H9 (cell line): ENCODE data around the gene ZNF217. TPM values are rescaled to one million over a fixed set of nuclear protein-coding genes. Genes with fewer than 3 reads are reported as not detected.
"Not testable (repeated sequence)": the region's sequence is repeated elsewhere in the genome, so short reads cannot be mapped to it uniquely, and the experiment has no call there.

Experiments used
- DNase-seq: peaks from one replicate; pipeline ENCODE4 v3.0.0-alpha.2; 2017
- H2AFZ ChIP-seq: one replicate; pipeline ENCODE4 v1.6.1; 2013; ENCODE audit warnings: mild to moderate bottlenecking, low read length, control low read depth, moderate library complexity
- H2AK5ac ChIP-seq: 2 replicates; pipeline ENCODE4 v1.6.1; 2013; ENCODE audit warnings: low read length, control low read depth, mixed read lengths; ENCODE audit not compliant: insufficient read length
- H2BK120ac ChIP-seq: one replicate; pipeline ENCODE4 v1.6.1; 2013; ENCODE audit warnings: low read depth, mild to moderate bottlenecking, low read length, control low read depth, inconsistent platforms; ENCODE audit not compliant: poor library complexity, severe bottlenecking
- H2BK12ac ChIP-seq: 2 replicates; pipeline ENCODE4 v1.6.1; 2013; ENCODE audit warnings: low read length, control low read depth, mixed read lengths, low read depth; ENCODE audit not compliant: insufficient read length
- H2BK15ac ChIP-seq: 2 replicates; pipeline ENCODE4 v1.6.1; 2013; ENCODE audit warnings: low read depth, low read length, control low read depth
- H2BK20ac ChIP-seq: one replicate; pipeline ENCODE4 v1.6.1; 2013; ENCODE audit warnings: low read depth, mild to moderate bottlenecking, low read length, control low read depth, inconsistent platforms; ENCODE audit not compliant: poor library complexity, severe bottlenecking
- H2BK5ac ChIP-seq: 2 replicates; pipeline ENCODE4 v1.6.1; 2013; ENCODE audit warnings: low read length, control low read depth, mixed read lengths; ENCODE audit not compliant: insufficient read length
- H3K14ac ChIP-seq: 2 replicates; pipeline ENCODE4 v1.6.1; 2013; ENCODE audit warnings: low read length, control low read depth; ENCODE audit not compliant: insufficient read depth
- H3K18ac ChIP-seq: 2 replicates; pipeline ENCODE4 v1.6.1; 2013; ENCODE audit warnings: low read depth, mild to moderate bottlenecking, mixed read lengths, low read length, control low read depth; ENCODE audit not compliant: insufficient read length
- H3K23ac ChIP-seq: 2 replicates; pipeline ENCODE4 v1.6.1; 2013; ENCODE audit warnings: low read length, control low read depth, mixed read lengths, low read depth; ENCODE audit not compliant: insufficient read length
- H3K23me2 ChIP-seq: 2 replicates; pipeline ENCODE4 v1.6.1; 2013; ENCODE audit warnings: low read depth, mild to moderate bottlenecking, mixed read lengths, low read length, control low read depth; ENCODE audit not compliant: insufficient read length, poor library complexity, severe bottlenecking
- H3K27ac ChIP-seq: 2 replicates; pipeline ENCODE4 v1.5.1; 2013; ENCODE audit warnings: low read length, control low read depth, mixed read lengths, low read depth; ENCODE audit not compliant: insufficient read length
- H3K27me3 ChIP-seq: 2 replicates; pipeline ENCODE4 v1.6.1; 2013; ENCODE audit warnings: low read length, control low read depth, inconsistent platforms; ENCODE audit not compliant: insufficient read depth
- H3K4ac ChIP-seq: 2 replicates; pipeline ENCODE4 v1.6.1; 2013; ENCODE audit warnings: low read depth, mild to moderate bottlenecking, control low read depth, inconsistent platforms, low read length, moderate library complexity
- H3K4me1 ChIP-seq: 2 replicates; pipeline ENCODE4 v1.6.1; 2013; ENCODE audit warnings: low read length, control low read depth, inconsistent platforms; ENCODE audit not compliant: insufficient read depth
- H3K4me2 ChIP-seq: 2 replicates; pipeline ENCODE4 v1.6.1; 2013; ENCODE audit warnings: low read length, control low read depth, mixed read lengths; ENCODE audit not compliant: insufficient read length, insufficient read depth
- H3K56ac ChIP-seq: 2 replicates; pipeline ENCODE4 v1.6.1; 2013; ENCODE audit warnings: low read depth, mild to moderate bottlenecking, mixed read lengths, low read length, control low read depth; ENCODE audit not compliant: insufficient read length
- H3K79me1 ChIP-seq: 2 replicates; pipeline ENCODE4 v1.6.1; 2013; ENCODE audit warnings: low read depth, mild to moderate bottlenecking, moderate library complexity, low read length, control low read depth, inconsistent platforms; ENCODE audit not compliant: insufficient read depth, poor library complexity, severe bottlenecking
- H3K79me2 ChIP-seq: 2 replicates; pipeline ENCODE4 v1.6.1; 2013; ENCODE audit warnings: low read length, control low read depth, inconsistent platforms; ENCODE audit not compliant: insufficient read depth
- H3K9ac ChIP-seq: 2 replicates; pipeline ENCODE4 v1.6.1; 2013; ENCODE audit warnings: low read length, control low read depth, mixed read lengths; ENCODE audit not compliant: insufficient read length; ENCODE audit errors: extremely low read depth
- H3K9me3 ChIP-seq: one replicate; pipeline ENCODE4 v1.6.1; 2013; ENCODE audit warnings: low read depth, low read length, inconsistent platforms; ENCODE audit not compliant: control insufficient read depth
- H3T11ph ChIP-seq: one replicate; pipeline ENCODE4 v1.6.1; 2013; ENCODE audit warnings: mild to moderate bottlenecking, low read length, control low read depth, inconsistent platforms
- H4K20me1 ChIP-seq: one replicate; pipeline ENCODE4 v1.6.1; 2013; ENCODE audit not compliant: control insufficient read depth, insufficient read length, insufficient read depth
- H4K5ac ChIP-seq: 2 replicates; pipeline ENCODE4 v1.6.1; 2013; ENCODE audit warnings: low read depth, mild to moderate bottlenecking, mixed read lengths, low read length, control low read depth; ENCODE audit not compliant: insufficient read length
- H4K8ac ChIP-seq: replicated peaks from 2 replicates; pipeline ENCODE4 v1.6.1; 2013; ENCODE audit warnings: low read length, control low read depth, mixed read lengths, low read depth; ENCODE audit not compliant: insufficient read length
- H4K91ac ChIP-seq: 2 replicates; pipeline ENCODE4 v1.6.1; 2013; ENCODE audit warnings: low read depth, mild to moderate bottlenecking, moderate library complexity, mixed read lengths, low read length, control low read depth; ENCODE audit not compliant: insufficient read length
- H3K27ac Mint-ChIP-seq, 3 experiments: 2 replicates in 2 of 3; 3 replicates in 1 of 3; pipeline ENCODE4 v1.8.0; 2020 to 2021; ENCODE audit warnings: mixed read lengths in 3 of 3, mild to moderate bottlenecking in 1 of 3, moderate library complexity in 1 of 3
- H3K27me3 Mint-ChIP-seq: 2 replicates; pipeline ENCODE4 v1.8.0; 2021; ENCODE audit warnings: low read depth, mild to moderate bottlenecking, moderate library complexity, mixed read lengths
- H3K36me3 Mint-ChIP-seq, 3 experiments: 2 replicates in 2 of 3; 3 replicates in 1 of 3; pipeline ENCODE4 v1.8.0; 2020 to 2021; ENCODE audit warnings: low read depth in 3 of 3, mixed read lengths in 3 of 3; ENCODE audit not compliant: insufficient read depth in 1 of 3
- H3K4me1 Mint-ChIP-seq, 2 experiments: 2 replicates each; pipeline ENCODE4 v1.8.0; 2020; ENCODE audit warnings: mixed read lengths in 2 of 2
- H3K4me3 Mint-ChIP-seq, 2 experiments: 2 replicates in 1 of 2; 3 replicates in 1 of 2; pipeline ENCODE4 v1.8.0; 2020 to 2021; ENCODE audit warnings: mild to moderate bottlenecking in 2 of 2, mixed read lengths in 2 of 2, moderate library complexity in 1 of 2
- H3K9me3 Mint-ChIP-seq, 2 experiments: 2 replicates in 1 of 2; 3 replicates in 1 of 2; pipeline ENCODE4 v1.8.0; 2020; ENCODE audit warnings: mild to moderate bottlenecking in 2 of 2, mixed read lengths in 2 of 2, moderate library complexity in 1 of 2
- WGBS: extraction: QIAGEN DNeasy Blood & Tissue Kit; methylation state at CpG from one replicate; pipeline ENCODE4 v1.1.7; 2013; ENCODE audit warnings: missing lambda C conversion rate, low lambda C conversion rate, mixed read lengths; ENCODE audit not compliant: insufficient read length; ENCODE audit errors: extremely low coverage; 5-methylcytosine and 5-hydroxymethylcytosine counted together
- total RNA-seq: library from RNA; stranded (reverse); gene quantifications from 2 replicates; pipeline ENCODE4 v1.2.1, GENCODE V29; 2021
- TF ChIP-seq, protein P1 (sequence below): fragments of 200-600 bp; sonication (generic); conservative IDR thresholded peaks from 3 replicates; pipeline ENCODE4 v1.8.0; 2021; ENCODE audit warnings: antibody characterized with exemption, mild to moderate bottlenecking

The ZNF217 gene
- total RNA-seq, 1 experiment from 2014 or later: 82.8 TPM

DNA sequence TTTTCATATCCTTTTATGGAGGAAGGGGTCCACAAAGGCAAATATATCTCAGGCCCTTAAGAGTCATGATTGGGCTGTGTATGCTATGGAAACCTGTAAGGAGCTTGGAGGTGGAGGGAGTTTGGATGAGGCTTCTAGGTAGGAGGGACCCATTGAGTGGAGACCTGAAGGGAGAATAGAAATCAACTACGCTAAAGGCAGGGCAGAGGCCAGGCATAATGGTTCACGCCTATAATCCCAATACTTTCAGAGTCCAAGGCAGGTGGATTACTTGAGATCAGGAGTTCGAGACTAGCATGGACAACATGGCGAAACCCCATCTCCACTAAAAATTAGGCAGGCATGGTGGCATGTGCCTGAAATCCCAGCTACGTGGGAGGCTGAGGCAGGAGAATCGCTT lies 34.4 kb upstream of the ZNF217 start:
- Histone ChIP-seq H3K79me2 (no peaks in the 10 kb centered on the region), H4K5ac (no peak overlapping the region), H3K23ac (no peak overlapping the region), H2BK12ac (no peak overlapping the region), H4K91ac (no peak overlapping the region), H3T11ph (no peak overlapping the region), H3K9ac (no peak overlapping the region), H2BK15ac (no peak overlapping the region), H3K56ac (no peak overlapping the region), H3K23me2 (peaks cover 2% of the 10 kb centered on the region), H3K4me2 (no peak overlapping the region), H3K9me3 (no peaks in the 10 kb centered on the region), H3K4ac (no peak overlapping the region), H3K27me3 (no peaks in the 10 kb centered on the region), H2BK120ac (no peak overlapping the region), H2AK5ac (no peak overlapping the region), H3K18ac (no peak overlapping the region), H4K20me1 (no peaks in the 10 kb centered on the region), H3K4me1 (no peaks in the 10 kb centered on the region; the same call in 1 of the 2 replicates), H2AFZ (no peak overlapping the region), H2BK20ac (no peak overlapping the region), H3K27ac (no peak overlapping the region), H3K14ac (no peak overlapping the region), H2BK5ac (no peak overlapping the region), H3K79me1 (no peaks in the 10 kb centered on the region), H4K8ac (no peak overlapping the region)
- H3K4me3 Mint-ChIP-seq: no peak overlapping the region
- no peaks in the 10 kb centered on the region for H3K27me3 Mint-ChIP-seq
- peaks cover 2% of the 10 kb centered on the region in 2 experiments; a peak in 2 of 5 replicates for H3K9me3 Mint-ChIP-seq
- TF ChIP-seq, protein P1, sequence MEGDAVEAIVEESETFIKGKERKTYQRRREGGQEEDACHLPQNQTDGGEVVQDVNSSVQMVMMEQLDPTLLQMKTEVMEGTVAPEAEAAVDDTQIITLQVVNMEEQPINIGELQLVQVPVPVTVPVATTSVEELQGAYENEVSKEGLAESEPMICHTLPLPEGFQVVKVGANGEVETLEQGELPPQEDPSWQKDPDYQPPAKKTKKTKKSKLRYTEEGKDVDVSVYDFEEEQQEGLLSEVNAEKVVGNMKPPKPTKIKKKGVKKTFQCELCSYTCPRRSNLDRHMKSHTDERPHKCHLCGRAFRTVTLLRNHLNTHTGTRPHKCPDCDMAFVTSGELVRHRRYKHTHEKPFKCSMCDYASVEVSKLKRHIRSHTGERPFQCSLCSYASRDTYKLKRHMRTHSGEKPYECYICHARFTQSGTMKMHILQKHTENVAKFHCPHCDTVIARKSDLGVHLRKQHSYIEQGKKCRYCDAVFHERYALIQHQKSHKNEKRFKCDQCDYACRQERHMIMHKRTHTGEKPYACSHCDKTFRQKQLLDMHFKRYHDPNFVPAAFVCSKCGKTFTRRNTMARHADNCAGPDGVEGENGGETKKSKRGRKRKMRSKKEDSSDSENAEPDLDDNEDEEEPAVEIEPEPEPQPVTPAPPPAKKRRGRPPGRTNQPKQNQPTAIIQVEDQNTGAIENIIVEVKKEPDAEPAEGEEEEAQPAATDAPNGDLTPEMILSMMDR: no peak
- peaks cover 9 to 10% of the 10 kb centered on the region in 2 experiments for H3K4me1 Mint-ChIP-seq
- WGBS: no CpG with 5 or more reads among the region's 6 CpGs
- no peak for DNase-seq
- H3K36me3 Mint-ChIP-seq: no peaks in the 10 kb centered on the region
- no peak overlapping the region for H3K27ac Mint-ChIP-seq

DNA sequence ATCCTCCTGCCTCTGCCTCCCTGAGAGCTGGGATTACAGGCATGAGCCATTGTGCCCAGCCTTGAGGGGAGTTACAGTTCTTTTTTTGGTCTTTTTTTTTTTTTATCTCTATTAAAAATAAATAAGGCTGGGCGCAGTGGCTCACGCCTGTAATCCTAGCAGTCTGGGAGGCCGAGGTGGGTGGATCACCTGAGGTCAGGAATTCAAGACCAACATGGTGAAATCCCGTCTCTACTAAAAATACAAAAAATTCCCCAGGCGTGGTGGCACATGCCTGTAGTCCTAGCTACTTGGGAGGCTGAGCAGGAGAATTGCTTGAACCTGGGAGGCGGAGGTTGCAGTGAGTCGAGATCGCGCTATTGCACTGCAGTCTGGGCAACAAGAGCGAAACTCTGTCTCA lies 33.4 kb upstream of the ZNF217 start:
- H3K4me3 Mint-ChIP-seq, H3K4ac ChIP-seq: not testable (repeated sequence)
- WGBS: no CpG with 5 or more reads among the region's 10 CpGs

More for the DNA sequence above, 33.4 kb upstream of the ZNF217 start:
- DNase-seq, H4K5ac ChIP-seq, H3K23ac ChIP-seq, H4K8ac ChIP-seq, H3K27me3 ChIP-seq, H3K9ac ChIP-seq, H2AFZ ChIP-seq, H3K14ac ChIP-seq, H3K4me1 ChIP-seq, H3K27ac ChIP-seq, H3K79me1 ChIP-seq, H2BK12ac ChIP-seq, H3T11ph ChIP-seq, H3K18ac ChIP-seq, H2BK20ac ChIP-seq, H3K27ac Mint-ChIP-seq, H2BK5ac ChIP-seq, H3K23me2 ChIP-seq, H3K27me3 Mint-ChIP-seq, H2BK120ac ChIP-seq, H3K56ac ChIP-seq, H3K9me3 ChIP-seq, H2BK15ac ChIP-seq, H3K9me3 Mint-ChIP-seq, H2AK5ac ChIP-seq, H3K4me2 ChIP-seq, H3K79me2 ChIP-seq, H4K91ac ChIP-seq, H4K20me1 ChIP-seq, H3K36me3 Mint-ChIP-seq: not testable (repeated sequence)
- peaks cover 20 to 21% of the 10 kb centered on the region in 2 experiments for H3K4me1 Mint-ChIP-seq
